ENCODE measurements around the gene VSTM2B. TPM values are rescaled to one million over a fixed set of nuclear protein-coding genes. Genes with fewer than 3 reads are reported as not detected.

The VSTM2B gene
- total RNA-seq, 1 donor from 2014 or later, result 0.17 TPM

DNA sequence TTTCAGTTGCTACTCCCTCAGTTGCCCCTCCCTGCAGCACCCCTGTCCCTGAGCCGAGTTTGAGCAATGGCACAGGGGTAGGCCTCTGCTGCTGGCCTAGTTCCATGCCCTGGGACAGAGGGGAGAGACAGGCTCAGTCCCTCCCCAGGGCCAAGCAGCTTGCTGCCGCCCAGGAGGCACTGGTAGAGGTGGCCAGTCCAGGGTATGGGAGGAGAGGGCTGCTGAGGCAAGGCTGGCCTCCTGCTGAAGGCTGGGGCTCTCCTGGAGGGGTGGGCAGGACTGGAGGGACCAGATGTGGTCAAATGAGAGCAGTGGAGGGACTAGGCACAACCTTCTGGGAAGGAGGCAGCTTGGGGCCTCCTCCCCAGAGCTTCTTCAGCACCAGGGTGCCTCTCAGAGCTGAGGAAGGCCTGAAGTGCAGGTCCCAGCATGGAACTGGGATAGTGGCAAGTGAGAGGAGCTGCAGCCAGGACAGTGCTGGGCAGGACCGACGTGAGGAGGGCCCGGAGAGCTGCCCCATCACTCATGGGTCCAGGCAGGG is 29.8 kb upstream of the VSTM2B start:
- no peak for DNase-seq (ENCODE audit: low spot score)

DNA sequence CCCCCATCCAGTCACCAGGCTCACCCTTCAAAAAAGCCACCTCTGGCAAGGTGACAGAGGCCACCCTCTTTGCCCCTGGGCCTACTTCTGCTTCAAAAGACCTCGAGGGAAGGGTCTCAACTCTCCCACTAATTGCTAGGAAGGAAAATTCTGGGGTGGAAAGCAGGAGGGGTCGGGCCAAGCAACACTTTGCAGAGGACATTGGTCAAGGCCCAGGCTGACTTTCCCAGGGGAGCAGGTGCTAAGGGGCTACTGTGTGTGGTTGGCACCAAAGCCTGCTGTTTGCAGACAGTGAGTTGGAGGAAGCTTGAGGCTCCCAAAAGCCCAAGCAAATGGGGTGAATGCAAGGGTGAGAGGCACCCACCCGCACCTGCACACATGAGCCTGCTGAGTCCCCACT is 28.6 kb upstream of the VSTM2B start:
- no peak for DNase-seq (ENCODE audit: low spot score)

DNA sequence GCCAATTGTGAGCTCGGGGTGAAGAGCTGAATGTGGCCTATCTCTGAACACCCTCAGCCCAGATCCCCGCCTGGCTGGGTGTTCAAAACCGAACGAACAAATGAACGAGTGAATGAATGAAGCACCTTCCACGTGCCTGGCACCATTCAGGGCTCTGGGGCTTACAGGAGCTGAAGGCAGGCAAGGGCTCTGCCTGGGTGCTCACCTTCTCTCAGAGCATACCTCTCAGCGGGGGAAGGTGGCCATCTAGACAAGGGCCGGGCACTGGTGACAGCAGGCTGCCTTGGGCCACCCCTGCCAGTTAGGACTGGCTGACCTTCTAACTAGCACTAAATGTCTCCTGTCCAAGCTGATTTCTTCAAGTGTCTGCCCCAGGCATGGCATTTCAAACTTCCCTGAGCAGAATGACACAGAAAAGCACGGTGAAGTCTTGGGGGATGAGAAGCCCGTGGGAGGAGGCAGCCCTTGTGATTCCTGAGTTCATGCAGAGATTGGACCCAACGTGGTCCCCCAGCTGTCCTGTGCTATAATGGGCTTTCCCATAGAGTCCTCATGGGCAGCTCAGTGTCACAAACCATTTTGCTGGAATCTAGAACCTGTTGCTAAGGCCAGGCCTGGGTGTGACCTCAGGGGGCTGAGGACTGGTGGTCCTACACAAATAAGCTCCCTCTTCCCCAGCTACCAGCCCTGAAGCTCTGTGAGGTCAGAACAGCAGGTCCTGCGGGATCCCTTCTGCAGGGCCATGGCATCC is 27.9 kb upstream of the VSTM2B start:
- DNase-seq (ENCODE audit: low spot score), result no peak

DNA sequence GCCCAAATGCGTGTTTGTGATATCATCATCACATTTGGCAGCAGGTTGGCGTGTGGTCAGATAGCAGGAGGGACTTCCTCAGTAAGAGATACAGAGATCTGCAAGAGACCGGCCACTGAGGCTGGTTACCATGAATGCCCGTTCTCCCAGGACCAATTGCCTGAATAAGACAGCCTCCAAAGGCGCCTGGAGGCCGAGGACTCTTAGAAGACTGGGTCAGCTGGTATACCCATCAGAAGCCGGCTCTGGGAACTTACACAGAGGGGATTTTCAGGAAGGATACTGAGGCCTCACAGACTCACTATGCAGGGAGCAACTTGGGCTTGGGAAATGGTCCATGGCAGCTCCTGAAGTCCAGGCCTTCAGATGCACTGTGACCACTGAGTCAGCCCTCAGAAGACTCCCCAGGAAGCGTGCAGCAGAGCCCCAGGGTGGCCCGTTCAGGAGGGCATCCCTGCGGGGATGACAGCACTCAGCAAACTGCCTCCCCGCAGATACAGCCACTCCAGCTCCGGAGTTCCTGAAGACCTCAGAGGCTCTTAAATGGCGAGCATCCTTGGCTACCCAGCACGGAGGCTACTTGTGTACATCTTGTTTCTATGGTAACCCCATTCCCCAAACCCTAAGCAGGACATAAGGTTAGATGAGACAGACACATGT is 26.4 kb upstream of the VSTM2B start:
- DNase-seq (ENCODE audit: low spot score), result no peak

DNA sequence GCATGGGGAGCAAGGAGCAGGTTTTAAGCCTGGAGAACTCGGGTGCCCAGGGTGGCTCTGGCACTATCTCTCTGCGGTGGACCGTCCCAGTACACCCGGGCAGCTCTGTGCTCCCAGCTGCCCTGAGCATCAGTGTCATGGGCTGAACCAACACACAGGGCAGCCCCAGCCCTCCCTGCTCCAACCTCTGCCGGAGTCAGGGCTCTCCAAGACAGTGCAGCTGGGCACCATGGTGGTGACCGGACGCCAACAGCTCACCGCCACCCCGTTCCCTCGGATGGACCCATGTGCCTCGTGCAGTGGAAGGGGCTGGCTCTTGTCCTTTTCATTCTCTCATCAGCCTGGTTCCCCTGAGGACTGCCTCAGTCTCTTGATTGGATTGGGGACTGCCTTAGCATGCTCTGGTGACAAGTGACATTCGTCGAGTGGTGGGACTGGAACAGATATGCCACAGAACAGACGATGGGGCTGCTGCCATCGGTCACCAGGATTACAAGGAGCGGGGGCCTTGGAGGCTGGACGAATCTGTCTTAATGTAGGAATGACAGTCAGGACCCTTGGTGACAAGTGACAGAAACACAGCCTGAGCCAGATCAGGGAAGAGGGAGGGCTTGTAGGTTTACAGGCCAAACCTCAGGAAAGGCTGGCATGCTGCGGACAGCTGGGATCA is 25.7 kb upstream of the VSTM2B start:
- DNase-seq (ENCODE audit: low spot score), result no peak

DNA sequence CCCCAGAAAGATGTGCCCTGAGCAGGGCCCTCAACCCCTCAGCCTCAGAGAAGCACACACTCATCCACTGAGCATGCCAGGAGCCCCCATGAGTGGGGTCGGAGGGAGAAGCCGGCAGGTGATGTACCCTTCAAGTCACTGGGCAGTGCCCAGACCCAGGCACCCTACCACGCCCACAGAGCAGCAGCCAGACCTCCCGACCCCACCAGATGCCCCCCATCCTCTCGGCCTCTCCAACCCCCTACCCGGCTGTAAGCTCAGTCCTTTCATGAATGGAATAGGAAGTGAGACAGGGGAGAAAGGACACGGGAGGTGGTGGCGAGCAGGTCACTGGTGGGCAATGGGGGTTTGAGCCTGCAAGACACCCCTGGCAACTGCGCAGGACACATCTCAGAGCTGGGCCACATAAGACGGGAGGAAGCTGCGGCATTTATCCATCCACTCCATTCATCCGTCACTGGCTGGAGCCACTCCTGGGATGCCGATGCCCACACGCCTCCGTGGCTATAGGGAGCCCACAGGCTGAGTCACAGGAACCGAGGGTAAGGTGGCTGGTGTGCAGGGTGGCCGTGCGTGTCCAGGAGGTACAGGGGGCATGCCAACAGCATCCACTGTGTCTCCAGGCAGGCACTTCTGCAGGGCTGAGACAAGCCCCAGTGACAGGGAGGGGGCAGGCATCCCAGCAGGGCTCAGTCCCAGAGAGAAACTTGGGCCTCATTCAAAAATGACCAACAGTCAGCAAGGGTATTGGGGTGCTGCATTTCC is 23.8 kb upstream of the VSTM2B start:
- no peak for DNase-seq (ENCODE audit: low spot score)

DNA sequence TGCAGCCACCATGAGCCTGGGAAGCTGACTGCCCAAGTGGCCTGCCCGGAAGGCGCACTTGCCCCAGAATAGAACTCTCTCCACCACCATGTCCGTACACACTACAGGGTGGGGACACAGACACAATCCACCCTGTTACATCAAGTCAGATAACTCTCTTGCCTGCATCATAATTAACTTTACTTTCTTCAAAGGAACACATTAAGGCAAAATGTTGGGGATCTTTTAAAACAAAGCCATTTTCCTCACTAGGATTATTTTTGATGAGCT is 23.3 kb upstream of the VSTM2B start:
- no peak for DNase-seq (ENCODE audit: low spot score)

DNA sequence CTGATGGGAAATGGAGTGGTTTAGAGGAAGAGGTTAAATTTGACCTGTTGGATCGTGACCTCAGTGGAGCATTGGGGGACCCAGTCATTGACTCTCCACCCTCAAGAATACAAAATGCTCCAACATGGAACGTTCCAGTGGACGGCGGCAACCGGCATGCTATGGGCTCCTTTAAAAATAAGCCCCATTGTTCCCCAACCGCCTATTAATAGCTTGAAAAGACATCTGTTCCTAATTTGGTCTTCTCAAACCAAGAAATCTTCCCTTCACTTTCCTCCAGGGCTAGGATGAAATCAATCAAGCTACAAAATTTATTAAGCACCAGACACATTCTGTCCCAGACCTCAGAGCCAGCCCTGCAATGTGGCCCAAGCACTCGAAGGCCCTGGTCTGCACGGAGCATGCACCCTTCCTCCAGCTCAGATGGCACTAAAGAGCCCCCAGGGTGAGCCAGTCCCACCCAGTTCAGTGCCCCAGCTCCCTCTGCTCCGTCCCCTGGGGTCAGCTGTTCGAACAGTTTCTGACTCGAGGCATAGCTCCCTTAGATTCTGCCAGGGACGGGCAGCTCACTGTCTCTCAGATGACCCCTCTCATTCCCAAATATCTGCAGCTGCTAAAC is 22.5 kb upstream of the VSTM2B start:
- no peak for DNase-seq (ENCODE audit: low spot score)

DNA sequence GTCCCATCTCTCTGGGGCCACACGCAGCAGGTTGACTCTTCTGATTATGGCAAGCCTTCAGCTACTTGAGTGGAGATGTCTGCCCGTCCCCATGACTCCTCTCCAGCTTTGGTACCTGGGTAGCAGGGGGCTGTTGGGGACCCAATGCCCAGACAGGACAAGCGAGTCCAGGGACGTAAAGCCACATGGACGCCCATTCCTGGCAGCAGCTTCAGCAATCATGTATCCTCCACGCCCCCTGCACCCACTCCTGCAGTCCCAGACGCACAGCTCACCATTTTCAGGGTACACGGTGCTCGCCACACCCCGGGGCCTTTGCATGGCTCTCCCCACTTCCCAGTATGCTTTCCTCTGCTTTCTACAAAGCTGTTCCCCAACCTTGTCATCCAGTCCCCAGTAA is 22.0 kb upstream of the VSTM2B start:
- DNase-seq (ENCODE audit: low spot score), result no peak

DNA sequence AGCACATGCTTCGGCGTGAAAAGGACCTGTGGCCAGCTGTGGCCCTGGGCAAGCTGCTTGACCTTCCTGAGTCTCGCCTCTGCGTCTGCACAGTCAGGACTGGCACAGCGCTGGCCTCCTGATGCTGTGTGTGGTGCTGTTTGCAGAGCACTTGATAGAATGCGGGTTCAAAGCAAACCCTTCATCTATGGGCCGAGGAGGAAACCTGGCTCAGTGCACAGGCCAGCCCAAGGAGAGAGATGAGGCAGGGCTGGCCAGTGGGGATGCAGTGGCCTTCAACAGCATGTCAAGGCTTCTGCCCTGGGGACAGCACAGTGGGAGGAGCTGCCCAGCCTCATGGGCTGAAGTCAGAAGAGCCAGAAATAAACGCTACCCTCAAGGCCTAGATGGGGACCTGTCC is 21.3 kb upstream of the VSTM2B start:
- no peak for DNase-seq (ENCODE audit: low spot score)

DNA sequence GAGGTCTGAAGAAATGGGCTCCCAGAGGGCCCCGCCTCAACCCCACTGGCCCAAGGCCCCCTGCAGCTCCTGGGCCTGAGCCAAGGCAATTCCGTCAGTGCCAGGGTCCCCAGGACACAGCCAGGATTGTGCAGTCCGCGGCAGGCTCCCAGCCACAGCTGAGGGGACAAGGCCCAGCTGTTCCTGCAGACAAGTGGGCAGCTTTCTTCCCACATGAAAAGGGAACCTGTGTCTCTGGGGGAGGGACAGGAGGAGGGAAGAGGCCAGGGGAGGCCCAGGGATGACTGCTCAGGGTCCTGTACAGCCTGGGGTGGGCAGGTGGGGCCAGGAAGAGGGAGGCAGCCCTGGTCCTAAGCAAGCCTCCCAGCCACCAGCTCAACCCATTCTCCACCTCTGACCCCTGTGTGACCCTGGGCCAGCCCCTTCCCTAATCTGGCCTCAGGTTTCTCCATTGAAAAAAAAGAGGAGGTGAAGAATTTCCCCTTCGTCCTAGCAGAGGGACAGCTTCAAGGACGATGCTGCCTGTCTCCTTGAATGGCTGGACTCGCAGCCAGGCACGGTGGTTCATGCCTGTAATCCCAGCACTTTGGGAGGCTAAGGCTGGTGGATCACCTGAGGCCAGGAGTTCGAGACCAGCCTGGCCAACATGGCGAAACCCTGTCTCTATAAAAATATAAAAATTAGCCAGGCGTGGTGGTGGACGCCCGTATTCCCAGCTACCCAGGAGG is 20.5 kb upstream of the VSTM2B start:
- no peak for DNase-seq (ENCODE audit: low spot score)

DNA sequence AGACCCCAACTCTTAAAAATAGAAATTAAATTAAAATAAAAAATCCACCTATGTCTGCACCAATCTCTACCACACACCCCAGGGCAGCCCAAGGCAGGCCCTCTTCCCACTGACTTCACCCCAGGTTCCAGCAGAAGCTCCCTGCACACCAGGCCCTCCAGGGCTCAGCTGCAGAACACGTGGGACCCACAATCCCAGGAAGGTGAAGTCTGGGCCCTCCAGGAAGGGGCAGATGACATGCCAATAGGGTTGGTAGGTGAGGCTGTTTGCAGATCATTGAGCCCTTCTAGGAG is 19.2 kb upstream of the VSTM2B start:
- no peak for DNase-seq (ENCODE audit: low spot score)

DNA sequence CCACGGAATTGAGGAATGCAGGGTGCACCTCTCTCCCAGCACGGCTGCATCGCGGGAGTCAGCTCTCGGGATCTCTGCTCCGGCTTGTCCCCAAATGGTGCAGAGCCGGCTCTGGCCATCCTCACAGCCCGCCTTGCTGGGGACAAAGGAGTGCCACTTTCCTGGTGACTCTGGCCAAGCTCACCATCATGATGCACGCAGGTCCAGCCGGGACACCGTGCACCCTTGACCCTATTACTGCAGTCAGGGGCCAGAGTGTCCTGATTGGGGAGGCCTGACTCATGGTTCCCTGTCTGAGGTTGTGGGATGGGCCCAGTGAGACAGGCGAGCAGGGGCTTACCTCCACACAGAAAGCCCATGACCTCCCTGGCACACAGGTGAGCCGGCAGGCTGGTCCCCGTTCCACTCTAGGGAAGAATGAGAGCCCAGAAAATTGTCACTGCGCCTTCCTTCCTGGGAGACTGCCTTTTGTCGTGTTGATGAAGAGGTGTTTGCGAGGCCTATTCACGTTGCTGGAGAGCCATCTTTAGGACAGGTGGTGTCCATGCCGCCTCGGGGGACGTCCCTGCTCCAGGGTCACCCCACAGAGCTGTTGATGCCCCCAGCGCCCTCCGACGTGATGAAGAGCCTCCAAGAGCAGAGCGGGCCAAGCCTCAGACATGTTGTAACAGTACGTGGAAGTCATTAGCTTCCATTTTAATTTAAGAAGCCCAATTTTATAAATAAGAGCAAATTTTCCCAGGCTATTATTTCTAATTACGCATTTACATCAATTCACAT is 18.5 kb upstream of the VSTM2B start:
- DNase-seq (ENCODE audit: low spot score), result no peak

DNA sequence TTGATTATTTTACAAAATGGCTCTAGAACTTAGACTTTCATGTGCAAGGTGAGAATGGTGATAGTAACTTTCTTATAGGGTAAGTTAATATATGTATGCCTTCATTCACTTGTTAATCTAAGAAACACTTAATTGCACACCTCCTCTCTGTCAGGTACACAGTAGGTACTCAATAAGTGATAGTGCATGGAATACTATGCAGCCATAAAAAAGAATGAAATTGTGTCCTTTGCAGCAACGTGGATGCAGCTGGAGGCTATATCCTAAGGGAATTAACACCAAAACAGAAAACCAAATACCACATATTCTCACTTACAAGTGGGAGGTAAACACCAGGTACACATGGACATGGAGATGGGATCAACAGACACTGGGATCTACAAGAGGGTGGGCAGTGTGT is 17.6 kb upstream of the VSTM2B start:
- DNase-seq (ENCODE audit: low spot score), result no peak

DNA sequence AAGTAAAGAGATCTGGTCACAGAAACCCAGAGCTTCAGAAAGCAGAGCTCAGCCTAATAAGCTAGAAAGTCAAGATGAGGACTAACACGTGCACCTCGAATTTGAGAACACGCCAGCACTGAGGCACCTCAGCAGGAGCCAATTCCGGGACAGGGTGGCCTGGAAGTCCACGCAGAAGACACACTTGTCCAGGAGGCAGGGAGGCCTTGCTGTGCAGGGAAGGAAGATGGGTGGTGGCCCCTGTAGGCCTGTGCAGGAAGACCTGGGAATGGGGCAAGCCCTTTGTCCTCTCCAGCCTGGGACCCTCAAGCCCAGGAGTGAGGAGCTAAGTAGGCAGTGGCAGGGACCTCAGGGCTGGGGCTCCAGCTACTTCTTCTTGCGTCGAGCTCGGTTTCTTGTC is 16.3 kb upstream of the VSTM2B start:
- DNase-seq (ENCODE audit: low spot score), result no peak

DNA sequence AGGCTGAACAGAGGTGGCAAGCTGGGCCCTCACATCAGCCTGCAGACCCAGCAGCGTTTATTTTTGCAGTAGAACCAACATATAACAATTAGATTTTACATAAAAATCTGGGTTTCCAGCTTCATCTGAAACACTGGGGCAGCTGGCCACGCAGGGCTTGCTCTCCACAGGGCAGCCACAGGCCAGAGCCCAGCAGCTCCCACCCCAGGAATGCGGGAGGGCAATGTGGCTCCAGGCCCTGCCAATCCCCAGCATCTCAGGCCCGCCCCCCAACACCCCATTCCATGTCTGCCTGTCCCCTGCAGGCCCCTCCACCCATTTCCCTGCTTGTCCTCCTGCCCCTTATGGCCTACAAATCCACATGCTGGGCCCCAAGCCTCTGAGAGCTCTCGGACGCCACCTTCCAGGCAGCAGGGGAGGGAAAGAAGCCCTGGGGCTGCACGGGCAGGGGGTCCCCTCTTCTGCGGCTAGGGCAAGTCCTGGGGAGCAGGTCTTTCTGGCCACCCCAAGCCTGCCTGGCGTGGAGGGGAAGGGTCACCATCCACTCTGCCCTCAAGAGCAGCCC is 15.0 kb upstream of the VSTM2B start:
- no peak for DNase-seq (ENCODE audit: low spot score)

DNA sequence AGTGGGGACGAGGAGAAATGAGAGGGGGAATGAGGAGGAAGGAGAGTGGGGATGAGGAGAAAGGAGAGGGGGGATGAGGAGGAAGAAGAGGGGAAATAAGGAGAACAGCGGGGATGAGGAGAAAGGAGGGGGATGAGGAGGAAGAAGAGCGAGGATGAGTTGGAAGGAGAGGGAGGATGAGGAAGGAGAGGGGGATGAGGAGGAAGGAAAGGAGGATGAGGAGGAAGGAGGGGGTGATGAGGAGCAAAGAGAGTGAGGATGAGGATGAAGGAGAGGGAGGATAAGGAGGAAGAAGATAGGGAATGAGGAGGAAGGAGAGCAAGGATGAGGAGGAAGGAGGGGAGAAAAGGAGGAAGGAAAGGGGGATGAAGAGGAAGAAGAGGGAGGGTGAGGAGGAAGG is 14.0 kb upstream of the VSTM2B start:
- no peak for DNase-seq (ENCODE audit: low spot score)

DNA sequence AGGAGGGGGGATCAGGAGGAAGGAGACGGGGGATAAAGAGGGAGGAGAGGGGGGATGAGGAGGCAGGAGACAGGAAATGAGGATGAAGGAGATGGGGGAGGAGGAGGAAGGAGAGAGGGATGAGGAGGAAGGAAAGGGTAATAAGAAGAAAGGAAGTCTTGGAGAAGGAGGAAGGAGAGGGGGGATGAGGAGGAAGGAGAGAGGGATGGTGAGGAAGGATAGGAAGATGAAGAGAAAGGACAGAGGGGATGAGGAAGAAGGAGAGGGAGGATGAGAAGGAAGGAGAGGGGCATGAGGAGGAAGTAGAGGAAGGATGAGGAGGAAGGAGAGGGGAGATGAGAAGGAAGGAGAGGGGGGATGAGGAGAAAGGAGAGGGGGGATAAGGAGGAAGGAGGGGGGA is 13.0 kb upstream of the VSTM2B start:
- no peak for DNase-seq (ENCODE audit: low spot score)

DNA sequence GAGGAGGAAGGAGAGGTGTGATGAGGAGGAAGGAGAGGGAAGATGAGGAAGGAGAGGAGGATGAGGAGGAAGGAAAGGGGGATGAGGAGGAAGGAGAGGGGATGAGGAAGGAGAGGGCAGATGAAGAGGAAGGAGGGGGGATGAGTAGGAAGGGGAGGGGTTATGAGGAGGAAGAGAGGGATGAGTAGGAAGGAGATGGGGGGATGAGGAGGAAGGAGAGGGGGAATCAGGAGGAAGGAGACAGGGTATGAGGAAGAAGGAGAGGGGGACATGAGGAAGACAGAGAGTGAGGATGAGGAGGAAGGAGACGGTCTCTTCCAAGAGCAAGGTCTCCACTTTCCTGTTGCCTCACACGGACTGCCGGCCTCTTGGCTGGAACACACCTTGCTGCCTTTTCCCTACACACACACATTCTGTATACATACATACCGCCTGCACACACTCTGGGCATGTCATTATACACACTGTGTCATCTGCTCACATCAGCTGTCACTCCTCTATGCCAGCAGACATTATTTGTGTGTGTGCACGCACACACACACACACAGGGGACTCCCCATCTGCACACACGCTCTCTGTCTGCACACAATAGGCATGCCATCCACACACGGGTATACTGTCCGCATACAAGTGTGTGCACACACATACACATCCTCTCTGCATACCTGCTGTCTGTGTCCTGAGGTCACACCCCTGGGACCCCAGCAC is 11.1 kb upstream of the VSTM2B start:
- DNase-seq (ENCODE audit: low spot score), result no peak

DNA sequence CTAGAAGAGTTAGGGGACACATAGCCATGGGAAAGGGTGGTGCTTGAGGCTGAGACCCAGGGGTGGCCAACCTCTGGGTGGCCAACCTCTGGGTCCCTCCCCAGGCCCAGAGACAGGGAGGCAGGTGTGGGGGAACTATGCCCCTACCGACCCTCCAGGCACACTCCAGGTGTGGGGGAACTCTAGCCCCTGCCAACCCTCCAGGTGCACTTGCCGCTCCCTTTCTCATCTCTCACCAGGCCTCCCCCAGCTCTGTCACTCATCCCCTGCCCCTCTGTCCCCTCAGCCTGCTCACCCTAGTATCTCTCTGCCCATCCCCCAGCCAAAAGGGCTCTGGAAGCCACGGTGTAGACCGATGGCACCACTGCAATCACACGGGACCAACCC is 10.6 kb upstream of the VSTM2B start:
- DNase-seq (ENCODE audit: low spot score), result no peak
